ENCODE measurements around the gene GALC. TPM values are rescaled to one million over a fixed set of nuclear protein-coding genes. Genes with fewer than 3 reads are reported as not detected.

The GALC gene
- total and polyA plus RNA-seq, 4 donors, result 26.9 to 53.2 (median 38.8) TPM

GRCh38 chr14:87998482-87998881 is 5.5 kb upstream of the GALC start:
- Histone ChIP-seq H3K36me3 (ENCODE audit: control insufficient read depth, insufficient read depth, low read length) (no peaks in the 10 kb centered on the region), H3K4me3 (ENCODE audit: low read depth, low read length) (no peak overlapping the region), H3K27ac (ENCODE audit: low read depth, low read length) (no peak overlapping the region), H3K9me3 (ENCODE audit: control insufficient read depth, insufficient read depth, low read length) (no peaks in the 10 kb centered on the region), H3K4me1 (ENCODE audit: control insufficient read depth, insufficient read depth, low read length) (peaks cover under 1% of the 10 kb centered on the region), H3K27me3 (ENCODE audit: control insufficient read depth, insufficient read depth, low read length) (no peaks in the 10 kb centered on the region)
- DNase-seq (ENCODE audit: low read depth in 4 of 6, low spot score in 6 of 6), result no peak

GRCh38 chr14:87996291-87996592 is 3.3 kb upstream of the GALC start:
- Histone ChIP-seq H3K36me3 (ENCODE audit: control insufficient read depth, insufficient read depth, low read length) (no peaks in the 10 kb centered on the region), H3K4me1 (ENCODE audit: control insufficient read depth, insufficient read depth, low read length) (peaks cover 10% of the 10 kb centered on the region), H3K9me3 (ENCODE audit: control insufficient read depth, insufficient read depth, low read length) (no peaks in the 10 kb centered on the region), H3K27me3 (ENCODE audit: control insufficient read depth, insufficient read depth, low read length) (no peaks in the 10 kb centered on the region), H3K27ac (ENCODE audit: low read depth, low read length) (no peak overlapping the region), H3K4me3 (ENCODE audit: low read depth, low read length) (no peak overlapping the region)
- no CpG with 5 or more reads among the region's 1 CpG for WGBS (ENCODE audit: insufficient coverage)
- DNase-seq (ENCODE audit: low read depth in 4 of 6, low spot score in 6 of 6), result no peak

GRCh38 chr14:87995500-87996290 is 2.7 kb upstream of the GALC start:
- H3K27ac ChIP-seq (ENCODE audit: low read depth, low read length), result no peak overlapping the region
- no peaks in the 10 kb centered on the region for H3K36me3 ChIP-seq (ENCODE audit: control insufficient read depth, insufficient read depth, low read length)
- 77% methylated on average over 2 of the region's 6 CpGs for WGBS (ENCODE audit: insufficient coverage)
- no peaks in the 10 kb centered on the region for H3K27me3 ChIP-seq (ENCODE audit: control insufficient read depth, insufficient read depth, low read length)
- no peaks in the 10 kb centered on the region for H3K9me3 ChIP-seq (ENCODE audit: control insufficient read depth, insufficient read depth, low read length)
- DNase-seq (ENCODE audit: low read depth in 4 of 6, low spot score in 6 of 6), result no peak
- H3K4me3 ChIP-seq (ENCODE audit: low read depth, low read length), result no peak overlapping the region
- H3K4me1 ChIP-seq (ENCODE audit: control insufficient read depth, insufficient read depth, low read length), result peaks cover 10% of the 10 kb centered on the region

DNA sequence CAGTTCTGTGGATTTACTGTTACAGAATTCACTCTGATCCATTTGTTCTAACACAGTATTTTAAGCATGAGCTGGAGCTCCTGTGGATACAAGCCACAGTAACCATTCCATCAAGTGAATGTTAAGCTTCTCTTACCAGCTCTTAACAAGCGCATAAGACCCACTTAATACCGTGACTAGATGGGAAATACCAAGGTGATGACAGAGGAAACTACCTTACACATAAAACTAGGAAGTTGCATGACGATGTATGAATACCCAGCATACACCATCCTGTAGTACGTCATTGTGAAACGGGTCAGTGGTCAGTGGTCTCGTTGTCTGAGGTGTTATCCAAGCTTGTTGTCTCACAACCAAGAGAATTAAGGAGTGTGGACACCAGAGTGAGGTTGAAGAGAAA is 2.0 kb upstream of the GALC start:
- Histone ChIP-seq H3K4me3 (ENCODE audit: low read depth, low read length) (no peak overlapping the region), H3K27ac (ENCODE audit: low read depth, low read length) (no peak overlapping the region), H3K27me3 (ENCODE audit: control insufficient read depth, insufficient read depth, low read length) (no peaks in the 10 kb centered on the region), H3K36me3 (ENCODE audit: control insufficient read depth, insufficient read depth, low read length) (no peaks in the 10 kb centered on the region), H3K4me1 (ENCODE audit: control insufficient read depth, insufficient read depth, low read length) (peaks cover 10% of the 10 kb centered on the region), H3K9me3 (ENCODE audit: control insufficient read depth, insufficient read depth, low read length) (no peaks in the 10 kb centered on the region)
- WGBS (ENCODE audit: insufficient coverage), result no CpG with 5 or more reads among the region's 6 CpGs
- no peak for DNase-seq (ENCODE audit: low read depth in 4 of 6, low spot score in 6 of 6)

- Histone ChIP-seq H3K27ac (ENCODE audit: low read depth, low read length) (peak overlapping the region; percentile 82), H3K36me3 (ENCODE audit: control insufficient read depth, insufficient read depth, low read length) (no peaks in the 10 kb centered on the region), H3K27me3 (ENCODE audit: control insufficient read depth, insufficient read depth, low read length) (no peaks in the 10 kb centered on the region), H3K4me3 (ENCODE audit: low read depth, low read length) (peak overlapping the region; percentile 69), H3K4me1 (ENCODE audit: control insufficient read depth, insufficient read depth, low read length) (peaks cover 10% of the 10 kb centered on the region), H3K9me3 (ENCODE audit: control insufficient read depth, insufficient read depth, low read length) (no peaks in the 10 kb centered on the region)
- 5% methylated on average over 20 of the region's 20 CpGs for WGBS (ENCODE audit: insufficient coverage)
- peak in 4 of 6 donors; percentile 23 to 60 (median 36) for DNase-seq (ENCODE audit: low read depth in 4 of 6, low spot score in 6 of 6)
Observed at GRCh38 chr14:87992346-87992717, 650 bp downstream of the GALC start.

- H3K36me3 ChIP-seq (ENCODE audit: control insufficient read depth, insufficient read depth, low read length), result no peaks in the 10 kb centered on the region
- H3K4me3 ChIP-seq (ENCODE audit: low read depth, low read length), result no peak overlapping the region
- 87% methylated on average over 2 of the region's 4 CpGs for WGBS (ENCODE audit: insufficient coverage)
- H3K9me3 ChIP-seq (ENCODE audit: control insufficient read depth, insufficient read depth, low read length), result no peaks in the 10 kb centered on the region
- peaks cover 10% of the 10 kb centered on the region for H3K4me1 ChIP-seq (ENCODE audit: control insufficient read depth, insufficient read depth, low read length)
- H3K27me3 ChIP-seq (ENCODE audit: control insufficient read depth, insufficient read depth, low read length), result no peaks in the 10 kb centered on the region
- DNase-seq (ENCODE audit: low read depth in 4 of 6, low spot score in 6 of 6), result no peak
- no peak overlapping the region for H3K27ac ChIP-seq (ENCODE audit: low read depth, low read length)
Observed at GRCh38 chr14:87990682-87991081, 2.3 kb downstream of the GALC start.

DNA sequence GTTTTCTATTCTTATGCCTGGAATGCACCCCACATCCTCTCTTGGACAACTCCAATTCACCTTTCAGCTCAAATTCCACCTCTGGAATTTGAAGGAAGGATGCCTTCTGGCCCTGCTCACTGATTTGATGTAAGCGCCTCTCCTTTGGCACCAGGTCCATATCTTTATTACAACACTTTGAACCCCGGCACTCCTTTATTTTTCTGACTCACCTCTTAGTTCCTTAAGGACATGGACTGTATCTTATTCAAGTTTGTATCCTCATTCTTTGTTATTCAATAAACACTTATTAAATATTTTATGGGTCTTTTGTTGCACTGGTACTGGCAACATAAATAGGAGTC is 3.1 kb downstream of the GALC start:
- DNase-seq (ENCODE audit: low read depth in 4 of 6, low spot score in 6 of 6), result no peak
- Histone ChIP-seq H3K9me3 (ENCODE audit: control insufficient read depth, insufficient read depth, low read length) (no peaks in the 10 kb centered on the region), H3K4me3 (ENCODE audit: low read depth, low read length) (no peak overlapping the region), H3K27me3 (ENCODE audit: control insufficient read depth, insufficient read depth, low read length) (no peaks in the 10 kb centered on the region), H3K27ac (ENCODE audit: low read depth, low read length) (no peak overlapping the region), H3K36me3 (ENCODE audit: control insufficient read depth, insufficient read depth, low read length) (no peaks in the 10 kb centered on the region), H3K4me1 (ENCODE audit: control insufficient read depth, insufficient read depth, low read length) (peaks cover 10% of the 10 kb centered on the region)
- WGBS (ENCODE audit: insufficient coverage), result no CpG with 5 or more reads among the region's 2 CpGs

- H3K4me1 ChIP-seq (ENCODE audit: control insufficient read depth, insufficient read depth, low read length), result peaks cover 10% of the 10 kb centered on the region
- no peaks in the 10 kb centered on the region for H3K9me3 ChIP-seq (ENCODE audit: control insufficient read depth, insufficient read depth, low read length)
- no peak overlapping the region for H3K27ac ChIP-seq (ENCODE audit: low read depth, low read length)
- 97% methylated on average over 5 of the region's 5 CpGs for WGBS (ENCODE audit: insufficient coverage)
- no peak overlapping the region for H3K4me3 ChIP-seq (ENCODE audit: low read depth, low read length)
- no peaks in the 10 kb centered on the region for H3K36me3 ChIP-seq (ENCODE audit: control insufficient read depth, insufficient read depth, low read length)
- H3K27me3 ChIP-seq (ENCODE audit: control insufficient read depth, insufficient read depth, low read length), result no peaks in the 10 kb centered on the region
- no peak for DNase-seq (ENCODE audit: low read depth in 4 of 6, low spot score in 6 of 6)
Observed at GRCh38 chr14:87989221-87989955, 3.6 kb downstream of the GALC start.

GRCh38 chr14:87979689-87980088 is 13.3 kb downstream of the GALC start:
- no peak for DNase-seq (ENCODE audit: low read depth in 4 of 6, low spot score in 6 of 6)
- Histone ChIP-seq H3K27ac (ENCODE audit: low read depth, low read length) (no peak overlapping the region), H3K4me1 (ENCODE audit: control insufficient read depth, insufficient read depth, low read length) (no peaks in the 10 kb centered on the region), H3K36me3 (ENCODE audit: control insufficient read depth, insufficient read depth, low read length) (peaks cover 2% of the 10 kb centered on the region), H3K4me3 (ENCODE audit: low read depth, low read length) (no peak overlapping the region), H3K9me3 (ENCODE audit: control insufficient read depth, insufficient read depth, low read length) (no peaks in the 10 kb centered on the region), H3K27me3 (ENCODE audit: control insufficient read depth, insufficient read depth, low read length) (no peaks in the 10 kb centered on the region)
- WGBS (ENCODE audit: insufficient coverage), result 100% methylated on average over 1 of the region's 1 CpG

DNA sequence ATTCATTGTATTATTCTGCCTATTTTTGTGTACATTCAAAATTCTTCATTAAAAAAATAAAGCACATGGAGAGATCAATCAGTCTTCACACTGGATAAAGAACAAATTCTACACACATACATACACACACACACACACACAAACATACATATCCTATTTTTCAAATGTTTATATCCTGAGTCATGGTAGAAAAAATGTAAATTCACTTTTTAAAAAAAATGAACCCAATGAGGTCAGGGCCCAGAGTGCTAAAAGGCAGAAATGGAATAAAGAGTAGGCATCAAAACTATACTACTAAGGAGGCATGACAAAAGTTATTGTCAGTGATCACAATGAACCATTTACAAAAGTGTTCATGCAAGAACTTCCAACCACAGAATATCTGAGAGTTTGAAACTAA is 17.3 kb downstream of the GALC start:
- H3K4me3 ChIP-seq (ENCODE audit: low read depth, low read length), result no peak overlapping the region
- no peaks in the 10 kb centered on the region for H3K36me3 ChIP-seq (ENCODE audit: control insufficient read depth, insufficient read depth, low read length)
- H3K9me3 ChIP-seq (ENCODE audit: control insufficient read depth, insufficient read depth, low read length), result no peaks in the 10 kb centered on the region
- H3K27me3 ChIP-seq (ENCODE audit: control insufficient read depth, insufficient read depth, low read length), result no peaks in the 10 kb centered on the region
- no peaks in the 10 kb centered on the region for H3K4me1 ChIP-seq (ENCODE audit: control insufficient read depth, insufficient read depth, low read length)
- DNase-seq (ENCODE audit: low read depth in 4 of 6, low spot score in 6 of 6), result no peak
- H3K27ac ChIP-seq (ENCODE audit: low read depth, low read length), result no peak overlapping the region

All from spinal cord (tissue), 10 donors.